Amniotic epithelial cell (primary cell): ENCODE data around the gene TAF9.
"Not testable (repeated sequence)": the region's sequence is repeated elsewhere in the genome, so short reads cannot be mapped to it uniquely, and the experiment has no call there.

Source experiments
- DNase-seq: peaks from one replicate; pipeline ENCODE4 v3.0.0-alpha.2; 2010; ENCODE audit warnings: low read depth

The TAF9 gene, protein sequence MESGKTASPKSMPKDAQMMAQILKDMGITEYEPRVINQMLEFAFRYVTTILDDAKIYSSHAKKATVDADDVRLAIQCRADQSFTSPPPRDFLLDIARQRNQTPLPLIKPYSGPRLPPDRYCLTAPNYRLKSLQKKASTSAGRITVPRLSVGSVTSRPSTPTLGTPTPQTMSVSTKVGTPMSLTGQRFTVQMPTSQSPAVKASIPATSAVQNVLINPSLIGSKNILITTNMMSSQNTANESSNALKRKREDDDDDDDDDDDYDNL

DNA sequence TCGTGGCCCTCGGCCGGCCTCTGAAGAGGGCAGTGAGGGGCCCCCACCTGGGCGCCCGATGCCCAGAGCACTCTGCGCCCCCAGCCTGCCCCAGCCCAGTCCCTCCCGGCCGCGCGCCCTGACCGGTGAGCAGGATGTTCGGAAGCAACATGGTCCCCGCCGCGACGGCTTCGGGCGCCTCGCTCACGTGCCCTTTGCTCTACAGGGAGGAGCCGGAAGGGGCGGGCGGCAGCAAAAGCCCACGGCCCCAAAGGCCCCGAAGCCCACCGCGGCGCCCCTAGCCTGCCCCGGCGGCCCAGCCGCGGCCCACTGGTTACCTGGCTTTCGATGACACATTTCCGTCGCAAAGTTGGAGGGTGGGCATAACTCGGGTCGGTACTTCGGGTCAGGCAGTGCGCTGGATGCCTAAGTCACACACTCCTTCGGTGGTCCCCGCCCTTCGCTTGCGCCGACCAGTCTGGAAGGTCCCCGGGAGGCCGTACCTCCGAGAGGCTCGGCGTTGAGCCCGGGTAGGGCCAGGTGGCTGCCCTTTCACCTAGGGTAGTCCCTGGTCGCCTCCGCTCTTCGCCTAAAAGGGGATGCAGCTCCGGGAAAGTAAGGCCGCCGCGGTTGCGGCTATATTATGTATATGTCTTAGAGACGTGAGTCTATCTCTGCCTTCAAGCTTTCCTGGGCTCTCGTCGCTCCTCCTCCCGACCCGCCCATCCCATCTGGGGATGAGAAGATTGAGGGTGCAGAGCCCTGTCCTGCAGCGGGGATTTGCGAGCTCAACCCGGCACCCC, at the start of gene TAF9, which contains the start of the genes AK6 and RAD17:
TSS of gene TAF9 (minus strand) at position 181 of the 782 bp plus-strand sequence. CDS start 3,783 bp downstream, outside the sequence.
TSS of gene AK6 (minus strand) at position 181 of the 782 bp plus-strand sequence. CDS start at position 151, 30 bp downstream.
TSS of gene RAD17 (plus strand) at position 479 of the 782 bp plus-strand sequence. CDS start 2,391 bp downstream, outside the sequence.
- DNase-seq, result peak; percentile 87

DNA sequence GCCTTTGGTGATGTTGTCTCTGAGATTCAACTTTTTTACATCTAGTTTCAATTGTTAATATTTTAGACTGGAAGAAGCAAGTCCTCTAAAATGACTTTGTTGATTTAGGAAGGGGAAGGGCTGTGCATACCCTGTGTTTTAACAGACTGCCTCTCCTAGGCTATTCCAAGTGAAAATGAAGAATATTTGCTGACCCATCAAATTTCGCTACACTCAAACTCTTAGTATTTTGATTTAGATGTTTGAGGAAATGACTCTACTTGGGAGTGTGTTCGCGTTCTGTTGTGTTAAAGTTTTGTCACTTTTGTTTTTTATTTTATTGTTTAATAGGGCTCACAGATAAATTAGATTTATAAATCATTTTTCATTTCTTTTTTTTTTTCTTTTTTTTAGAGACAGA, 49.2 kb upstream of the TAF9 start:
- DNase-seq, result no peak

DNA sequence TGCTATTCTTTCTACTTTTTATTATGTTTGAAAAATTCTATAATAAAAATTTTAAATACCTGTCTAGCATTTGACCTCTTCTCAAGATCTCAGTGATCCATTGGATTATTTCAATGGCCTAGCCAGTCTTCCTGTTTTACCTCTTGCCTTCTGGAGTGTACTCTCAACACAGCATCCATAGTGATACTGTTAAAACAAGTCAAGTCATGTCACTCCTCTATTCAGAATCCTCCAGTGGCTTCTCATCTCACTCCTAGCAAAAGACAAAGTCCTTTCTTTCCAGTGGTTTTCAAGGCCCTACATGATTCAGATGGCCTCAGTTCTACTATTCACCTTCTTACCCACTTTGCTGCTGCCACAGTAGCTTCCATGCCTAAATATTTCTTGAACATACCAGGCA, 47.4 kb upstream of the TAF9 start:
- no peak for DNase-seq

DNA sequence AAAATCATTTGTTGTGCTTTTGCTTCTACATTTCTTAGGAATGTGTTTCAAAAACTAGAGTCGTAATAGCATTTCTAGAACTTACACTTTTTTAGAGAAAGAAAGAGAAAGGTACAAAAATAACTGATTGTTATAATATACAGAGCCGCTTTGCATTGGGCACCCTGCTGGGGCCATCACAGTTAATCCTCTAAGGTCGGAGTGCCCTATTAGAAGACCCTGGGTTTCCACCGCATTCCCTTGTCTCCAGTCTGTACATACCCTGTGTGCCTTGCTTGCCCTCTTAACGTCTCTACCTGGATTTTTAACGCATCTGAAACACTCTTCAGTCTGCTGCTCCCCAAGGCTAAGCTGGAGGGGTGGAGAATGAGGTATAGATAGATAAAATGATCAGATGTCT, 46.9 kb upstream of the TAF9 start:
- DNase-seq, result no peak

DNA sequence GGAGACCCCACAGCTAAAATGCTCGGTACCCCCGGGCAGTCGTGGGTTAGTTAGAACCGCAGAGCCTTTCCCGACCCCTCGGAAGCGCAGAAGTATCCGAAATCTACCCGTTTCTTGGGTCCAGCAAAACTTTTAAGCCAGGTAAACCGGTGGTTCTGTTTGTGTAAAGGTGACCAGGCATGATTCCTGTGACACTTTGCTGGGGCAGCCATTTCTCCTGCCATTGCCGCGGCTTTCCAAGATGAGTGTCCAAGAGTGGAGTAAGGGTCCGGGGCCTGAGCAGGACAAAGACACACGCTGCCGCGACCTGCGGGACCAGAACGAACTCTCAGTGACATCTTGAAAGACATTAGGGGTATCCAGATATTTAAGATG, 46.3 kb upstream of the TAF9 start:
- no peak for DNase-seq

DNA sequence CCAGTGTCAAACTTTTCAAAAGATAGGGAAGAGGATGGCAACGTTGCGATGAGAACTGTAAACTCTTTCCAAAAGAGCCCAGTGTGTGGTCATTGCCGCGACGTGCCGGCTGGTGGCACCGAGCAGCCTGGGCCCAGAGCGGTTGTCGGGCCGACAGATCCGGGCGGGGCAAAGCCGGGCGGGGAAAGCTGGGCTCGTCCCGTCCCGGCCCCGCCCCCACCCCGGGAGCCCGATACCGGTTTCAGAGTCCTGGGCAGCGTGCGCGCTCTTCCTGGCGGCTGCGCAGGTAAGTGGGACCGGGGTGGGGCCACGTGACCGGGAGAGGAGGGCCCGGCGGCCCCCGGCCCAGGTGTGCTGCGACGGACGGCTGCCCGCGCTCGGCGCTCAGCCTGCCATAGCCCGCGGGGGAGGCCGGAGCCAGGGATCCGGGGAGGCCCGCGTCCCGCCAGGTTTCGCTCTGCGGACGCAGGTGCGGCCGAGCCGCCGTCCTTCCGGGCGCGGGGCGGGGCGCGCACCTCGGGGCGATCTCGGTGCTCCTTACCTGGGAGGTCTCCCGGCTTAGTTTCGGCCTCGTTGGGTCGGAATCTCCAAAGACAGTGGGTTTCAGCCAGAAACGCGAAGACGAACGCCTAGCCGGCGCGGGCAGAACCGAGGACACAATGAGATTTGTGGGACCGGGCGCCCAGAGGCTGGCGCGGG, 45.7 kb upstream of the TAF9 start, which contains the start of gene MARVELD2:
TSS of gene MARVELD2 (plus strand) at position 232 of the 699 bp plus-strand sequence. CDS start 4,270 bp downstream, outside the sequence.
- DNase-seq, result peak; percentile 10

DNA sequence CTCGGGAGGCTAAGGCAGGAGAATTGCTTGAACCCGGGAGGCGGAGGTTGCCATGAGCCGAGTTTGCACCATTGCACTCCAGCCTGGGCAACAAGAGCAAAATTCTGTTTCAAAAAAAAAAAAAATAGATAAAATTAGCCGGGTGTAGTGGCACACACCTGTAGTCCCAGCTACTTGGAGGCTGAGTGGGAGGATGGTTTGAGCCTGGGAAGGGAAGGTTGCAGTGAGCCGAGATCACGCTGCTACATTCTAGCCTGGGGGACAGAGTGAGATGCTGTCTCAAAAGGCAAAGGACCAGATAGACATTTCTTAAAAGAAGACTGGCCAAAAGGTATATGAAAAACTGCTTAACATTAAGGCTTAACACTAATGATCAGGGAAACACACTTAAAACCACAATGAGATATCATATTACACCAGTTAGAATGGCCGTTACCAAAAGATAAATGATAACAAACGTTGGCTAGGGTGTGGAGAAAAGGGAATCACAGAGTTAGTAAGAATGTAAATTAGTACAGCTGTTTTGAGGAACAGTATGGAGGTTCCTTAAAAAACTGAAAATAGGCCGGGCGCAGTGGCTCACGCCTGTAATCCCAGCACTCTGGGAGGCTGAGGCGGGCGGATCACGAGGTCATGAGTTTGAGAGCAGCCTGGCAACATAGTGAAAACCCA, 35.5 kb upstream of the TAF9 start:
- DNase-seq, result no peak

DNA sequence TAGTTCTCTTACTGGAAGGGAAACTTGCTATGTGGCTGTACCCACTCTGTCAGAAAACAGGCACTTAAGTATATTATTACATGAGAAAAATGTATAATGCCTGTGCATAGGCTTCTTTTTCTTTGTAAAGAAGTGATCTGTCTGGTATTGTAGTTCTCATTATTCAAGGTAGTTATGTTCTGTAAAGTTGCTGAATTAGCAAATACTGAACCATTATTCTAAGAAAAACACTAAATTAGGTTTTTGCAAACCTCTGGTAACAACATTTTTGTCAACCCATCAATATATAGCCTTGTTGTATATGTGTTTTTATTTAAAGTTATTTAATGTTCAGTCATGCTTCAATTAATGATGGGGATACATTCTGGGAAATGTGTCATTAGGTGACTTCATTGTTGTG, 9.1 kb upstream of the TAF9 start:
- no peak for DNase-seq

DNA sequence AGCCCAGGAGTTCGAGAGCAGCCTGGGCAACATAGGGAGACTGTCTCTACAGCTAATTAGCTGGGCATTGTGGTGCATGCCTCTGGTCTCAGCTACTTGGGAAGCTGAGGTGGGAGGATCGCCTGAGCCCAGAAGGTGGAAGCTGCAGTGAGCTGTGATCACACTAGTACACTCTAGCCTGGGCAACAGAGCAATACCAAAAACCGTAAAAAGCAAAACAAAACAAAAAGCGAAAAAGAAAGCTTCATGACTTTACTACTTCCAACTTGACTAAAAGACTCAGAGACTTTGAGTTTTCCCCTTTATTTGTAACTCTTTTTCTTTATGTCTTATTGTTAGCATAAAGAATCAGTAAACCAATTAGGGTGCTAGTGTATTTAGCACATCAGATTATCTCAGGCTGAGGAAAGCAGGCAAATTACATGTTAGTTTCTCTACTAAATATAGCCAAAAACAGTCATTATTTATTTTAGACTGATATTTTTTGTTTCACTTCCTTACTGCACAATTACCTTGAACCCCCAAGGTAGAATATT, 5.7 kb upstream of the TAF9 start:
- no peak for DNase-seq

DNA sequence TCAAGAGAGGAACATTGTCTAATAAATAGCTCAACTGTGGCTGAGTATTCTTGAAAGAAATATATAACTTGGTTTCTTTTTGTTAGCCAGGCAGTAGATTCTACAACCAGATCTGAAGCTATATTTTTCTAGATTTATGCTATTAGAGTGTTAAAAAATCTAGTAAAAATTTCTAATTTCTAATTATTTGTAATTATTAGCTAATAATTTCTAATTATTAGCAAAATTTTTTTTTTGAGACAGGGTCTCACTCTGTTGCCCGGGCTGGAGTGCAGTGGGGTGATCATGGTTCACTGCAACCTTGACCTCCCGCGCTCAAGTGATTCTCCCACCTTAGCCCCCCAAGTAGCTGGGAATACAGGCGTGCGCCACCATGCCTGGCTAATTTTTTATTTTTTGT, 3.1 kb upstream of the TAF9 start:
- DNase-seq, result no peak

DNA sequence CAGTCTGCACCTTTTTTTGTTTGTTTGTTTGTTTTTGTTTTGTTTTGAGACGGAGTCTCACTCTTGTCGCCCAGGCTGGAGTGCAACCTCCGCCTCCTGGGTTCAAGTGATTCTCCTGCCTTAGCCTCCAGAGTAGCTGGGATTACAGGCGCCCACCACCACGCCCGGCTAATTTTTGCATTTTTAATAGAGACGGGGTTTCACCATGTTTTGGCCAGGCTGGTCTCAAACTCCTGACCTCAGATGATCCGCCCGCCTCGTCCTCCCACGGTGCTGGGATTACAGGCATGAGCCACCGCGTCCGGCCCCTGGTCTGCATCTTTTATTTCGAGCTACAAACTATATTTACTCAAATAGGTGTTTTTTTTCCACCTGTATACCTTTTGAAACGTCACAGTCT, 1.0 kb upstream of the TAF9 start:
- DNase-seq, result not testable (repeated sequence)

DNA sequence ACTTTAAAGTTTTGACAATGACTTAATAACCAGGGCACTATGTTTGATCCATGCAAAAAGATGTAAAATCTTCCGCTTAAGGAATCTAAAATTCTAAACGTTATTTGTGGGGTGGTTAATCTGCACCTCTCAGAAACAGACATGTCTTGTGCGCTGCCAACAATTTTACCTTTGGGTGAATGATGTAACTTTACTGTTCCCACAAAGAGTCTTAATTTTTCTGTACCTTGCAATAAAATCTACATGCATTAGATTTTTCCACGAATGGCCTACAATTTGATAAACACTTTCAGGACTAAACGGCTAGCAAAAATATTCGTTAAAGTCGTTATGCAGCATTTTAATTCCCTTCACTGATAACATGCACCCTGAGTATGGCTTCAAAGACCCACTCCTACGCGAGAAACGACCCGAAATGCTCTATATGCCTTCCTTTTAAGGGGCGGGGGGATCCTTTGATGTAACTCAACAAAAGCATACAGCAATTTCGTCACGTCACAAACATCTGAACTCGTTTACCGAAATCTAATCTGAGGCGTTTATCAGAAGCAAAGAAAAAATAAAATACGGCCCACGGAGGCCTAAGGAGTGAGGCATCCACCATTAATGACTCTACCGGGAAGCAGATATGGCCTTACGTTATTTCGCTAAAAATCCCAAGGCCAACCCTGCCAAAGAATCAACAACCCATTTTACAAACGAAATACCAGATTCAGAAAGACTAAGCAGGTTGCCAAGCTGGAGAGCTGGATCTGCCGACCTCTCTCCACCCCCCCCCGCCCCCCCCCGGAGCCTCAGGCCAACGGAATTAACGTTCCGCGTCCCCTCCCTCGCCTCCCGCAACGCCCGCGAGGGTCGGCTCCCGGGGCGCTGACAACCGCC, 621 bp downstream of the TAF9 start:
- peak; percentile 58 for DNase-seq

DNA sequence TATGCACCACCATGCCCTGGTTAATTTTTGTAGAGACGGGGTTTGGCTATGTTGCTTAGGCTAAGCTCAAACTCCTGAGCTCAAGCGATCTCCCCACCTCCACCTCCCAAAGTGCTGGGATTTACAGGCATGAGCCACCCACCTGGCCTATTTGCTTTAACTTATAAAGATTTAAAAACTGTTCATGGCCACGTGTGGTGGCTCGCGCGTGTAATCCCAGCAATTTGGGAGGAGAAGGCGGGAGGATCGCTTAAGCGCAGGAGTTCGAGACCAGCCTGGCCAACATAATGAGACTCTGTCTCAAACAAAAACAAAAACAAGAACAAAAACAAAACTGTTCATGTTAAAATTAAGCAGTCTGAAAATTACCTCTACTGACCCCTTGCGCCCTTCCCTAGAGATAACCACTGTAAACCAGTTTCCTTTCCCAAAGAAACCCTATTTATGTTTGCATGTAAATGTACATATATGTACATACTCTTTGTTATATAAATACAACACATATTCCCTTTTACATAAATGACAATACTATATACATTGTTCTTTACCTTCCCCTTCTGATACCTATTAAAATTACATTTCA, 1.5 kb downstream of the TAF9 start:
- DNase-seq, result no peak

DNA sequence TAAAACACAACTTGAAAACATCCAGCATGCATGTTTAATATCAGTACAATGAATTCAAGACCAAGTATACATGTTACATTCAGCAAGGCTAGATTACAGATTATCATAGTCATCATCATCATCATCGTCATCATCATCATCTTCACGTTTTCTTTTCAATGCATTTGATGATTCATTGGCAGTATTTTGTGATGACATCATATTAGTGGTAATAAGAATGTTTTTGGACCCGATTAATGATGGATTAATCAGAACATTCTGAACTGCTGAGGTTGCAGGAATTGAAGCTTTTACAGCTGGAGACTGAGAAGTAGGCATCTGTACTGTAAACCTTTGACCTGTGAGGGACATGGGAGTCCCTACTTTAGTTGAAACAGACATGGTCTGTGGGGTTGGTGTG, 4.5 kb downstream of the TAF9 start:
- no peak for DNase-seq

DNA sequence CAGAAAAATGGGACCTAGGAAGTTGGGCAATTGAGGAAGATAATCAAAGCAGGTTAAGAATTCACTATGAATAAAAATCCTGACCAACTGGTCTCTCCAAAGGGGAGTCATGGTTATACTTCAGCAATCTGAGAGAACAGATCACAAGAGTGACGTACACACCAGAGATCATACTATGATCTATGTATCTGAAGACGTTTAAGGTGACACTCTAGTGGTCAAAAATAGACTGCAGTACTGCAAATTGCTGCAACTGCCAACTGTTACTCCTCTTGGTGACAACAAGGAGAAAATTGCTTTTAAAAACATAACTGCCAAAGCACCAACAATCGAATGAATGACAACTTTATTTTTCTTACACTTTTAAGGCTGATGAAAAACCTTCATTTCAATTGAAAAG, 4.9 kb downstream of the TAF9 start:
- peak; percentile 10 for DNase-seq

DNA sequence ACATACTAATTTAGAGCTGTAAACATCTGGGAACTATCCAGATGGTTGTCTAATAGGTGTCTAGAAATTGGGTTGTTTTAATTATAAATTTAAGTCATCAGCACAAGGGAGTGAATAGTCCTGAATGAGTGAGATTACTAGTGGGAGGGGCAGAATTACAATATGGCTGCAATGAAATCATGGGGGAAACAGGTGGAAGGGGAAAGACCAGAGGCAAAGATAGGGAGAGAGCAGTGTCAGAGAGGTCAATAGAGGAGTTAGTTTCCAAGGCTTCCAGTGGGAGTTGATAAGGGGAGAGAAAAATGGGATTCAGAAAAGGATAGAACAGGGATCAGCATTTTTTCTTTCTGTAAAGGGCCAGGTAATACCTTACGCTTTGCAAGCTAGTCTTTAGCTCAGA, 8.9 kb downstream of the TAF9 start:
- no peak for DNase-seq

DNA sequence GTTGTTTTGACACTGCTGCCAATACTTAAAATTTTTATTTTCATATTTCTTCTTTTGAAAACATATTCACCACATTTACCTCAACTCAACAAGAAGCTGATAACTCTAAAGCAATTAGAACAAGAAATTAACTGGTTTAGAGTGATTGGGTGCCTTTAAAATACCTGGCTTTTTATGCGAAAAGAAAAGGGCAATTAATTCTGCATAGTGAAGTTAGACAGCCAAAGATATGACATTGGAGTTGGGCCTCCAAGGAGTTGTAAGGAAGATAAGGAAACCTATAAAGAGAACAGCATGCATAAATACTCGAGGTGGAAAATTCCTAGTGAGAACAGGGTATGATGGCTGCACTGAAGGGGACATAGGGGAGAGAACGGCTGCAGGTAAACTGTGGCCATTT, 9.6 kb downstream of the TAF9 start:
- no peak for DNase-seq

DNA sequence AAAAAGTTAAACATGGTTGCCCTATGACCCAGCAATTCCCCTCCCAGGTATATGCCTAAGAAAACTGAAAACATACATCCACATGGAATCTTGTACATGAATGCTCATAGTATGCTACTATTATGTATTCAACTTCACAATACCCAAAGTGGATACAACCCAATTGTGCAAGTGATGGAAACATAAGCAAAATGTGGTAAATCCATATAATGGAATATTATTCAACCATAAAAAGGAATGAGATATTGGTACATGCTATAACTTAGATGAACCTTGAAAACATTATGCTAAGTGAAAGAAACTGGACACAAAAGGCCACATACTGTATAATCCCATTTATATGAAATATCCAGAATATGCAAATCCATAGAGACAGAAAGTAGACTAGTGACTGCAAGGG, 18.7 kb downstream of the TAF9 start:
- no peak for DNase-seq

DNA sequence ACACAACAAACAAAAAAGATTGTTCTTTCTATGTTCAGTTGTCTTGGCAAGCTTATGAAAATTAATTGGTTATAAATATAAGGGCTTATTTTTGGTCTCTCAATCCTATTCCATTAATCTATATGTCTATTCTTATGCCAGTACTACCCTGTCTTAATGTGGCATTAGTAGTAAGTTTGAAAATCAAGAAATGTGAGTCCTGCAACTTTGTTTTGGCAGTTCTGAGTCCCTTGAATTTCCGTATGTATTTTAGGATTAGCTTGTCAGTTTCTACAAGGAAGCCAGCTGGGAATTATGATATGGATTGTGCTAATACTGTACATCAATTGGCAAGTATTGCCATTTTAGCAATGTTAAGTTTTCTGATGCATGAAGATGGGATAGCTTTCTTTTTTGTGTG, 26.2 kb downstream of the TAF9 start:
- no peak for DNase-seq

DNA sequence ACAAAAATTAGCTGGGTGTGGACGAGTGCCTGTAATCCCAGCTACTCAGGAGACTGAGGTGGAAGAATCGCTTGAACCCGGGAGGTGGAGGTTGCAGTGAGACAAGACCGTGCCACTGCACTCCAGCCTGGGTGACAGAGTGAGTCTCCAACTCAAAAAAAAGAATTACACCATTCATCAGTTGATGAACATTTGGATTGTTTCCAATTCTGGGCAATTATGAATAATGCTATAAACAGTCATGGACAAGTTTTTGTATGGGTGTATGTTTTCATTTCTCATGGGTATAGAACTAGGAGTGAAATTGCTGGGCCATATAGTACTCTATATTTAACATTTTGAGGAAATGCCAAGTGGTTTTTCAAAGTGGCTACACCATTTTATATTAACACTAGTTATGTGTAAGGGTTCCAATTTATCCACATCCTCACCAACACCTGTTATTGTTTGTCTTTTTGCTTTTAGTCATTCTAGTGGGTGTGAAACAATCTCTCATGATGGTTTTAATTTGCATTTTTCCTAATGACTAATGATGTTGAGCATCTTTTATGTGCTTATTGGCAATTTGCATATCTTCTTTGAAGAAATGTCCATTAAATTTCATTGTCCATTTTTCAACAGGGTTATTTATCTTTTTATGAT, 27.7 kb downstream of the TAF9 start:
- no peak for DNase-seq
